GM10266 (cell line): ENCODE measurements around the gene TAC4.
"Not testable (repeated sequence)": the region's sequence is repeated elsewhere in the genome, so short reads cannot be mapped to it uniquely, and the experiment has no call there.

ENCODE experiments used
- DNase-seq: peaks from one replicate; pipeline ENCODE4 v3.0.0; 2012; ENCODE audit errors: extremely low spot score
- CTCF ChIP-seq: IDR thresholded peaks from 2 replicates; pipeline ENCODE4 v1.5.1; 2012; ENCODE audit warnings: mild to moderate bottlenecking, low read depth; ENCODE audit not compliant: control insufficient read depth, insufficient read depth; ENCODE audit errors: missing control alignments

TAC4 gene

GRCh38 chr17:49832840-49833599, 14.8 kb downstream of the TAC4 start:
- DNase-seq = no peak
- TF ChIP-seq CTCF = no peak

GRCh38 chr17:49830605-49831004, 17.3 kb downstream of the TAC4 start:
- TF ChIP-seq CTCF = no peak

DNA sequence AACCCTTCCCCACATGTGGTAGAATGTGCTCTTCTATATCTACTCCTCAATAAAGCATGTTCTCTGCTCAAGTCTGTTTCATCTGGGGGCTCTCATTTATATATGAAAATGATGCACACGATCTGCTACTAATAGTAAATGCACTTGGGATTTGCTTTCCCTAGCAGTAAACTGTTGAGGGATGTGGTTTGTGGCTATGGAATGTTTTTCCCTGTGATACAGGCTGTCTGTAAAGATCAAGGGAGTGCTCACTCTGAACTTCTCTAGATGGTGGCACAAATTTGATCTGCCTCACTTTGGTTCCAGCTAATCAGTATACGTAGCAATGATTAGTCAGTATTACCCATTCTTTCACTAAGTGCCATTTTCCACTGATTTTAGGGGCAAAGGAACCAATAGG, 18.8 kb downstream of the TAC4 start:
- TF ChIP-seq CTCF = no peak
- DNase-seq = no peak

More at GRCh38 chr17:49830605-49831004, 17.3 kb downstream of the TAC4 start:
- DNase-seq = no peak

- not testable (repeated sequence) for DNase-seq
Measured at GRCh38 chr17:49828325-49828724, 19.5 kb downstream of the TAC4 start.

DNA sequence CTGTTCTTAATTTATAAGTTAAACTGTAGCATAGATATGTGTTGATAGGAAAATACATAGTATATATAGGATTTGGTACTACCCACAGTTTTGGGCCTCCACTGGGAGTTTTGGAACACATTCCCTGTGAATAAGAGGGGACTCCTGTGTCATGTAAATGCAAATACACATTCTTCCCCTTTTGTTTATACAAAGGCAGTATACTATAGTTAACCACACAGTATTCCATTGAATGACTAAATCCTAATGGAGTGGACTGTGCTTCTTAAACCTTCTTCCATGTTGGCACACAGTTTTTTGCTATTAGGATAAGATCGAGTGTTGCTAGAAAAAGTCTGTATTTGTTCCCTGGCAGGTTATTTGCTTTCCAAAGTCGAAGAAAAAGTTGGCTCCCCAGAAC, 22.2 kb downstream of the TAC4 start:
- no peak for DNase-seq
- no peak for TF ChIP-seq CTCF

DNA sequence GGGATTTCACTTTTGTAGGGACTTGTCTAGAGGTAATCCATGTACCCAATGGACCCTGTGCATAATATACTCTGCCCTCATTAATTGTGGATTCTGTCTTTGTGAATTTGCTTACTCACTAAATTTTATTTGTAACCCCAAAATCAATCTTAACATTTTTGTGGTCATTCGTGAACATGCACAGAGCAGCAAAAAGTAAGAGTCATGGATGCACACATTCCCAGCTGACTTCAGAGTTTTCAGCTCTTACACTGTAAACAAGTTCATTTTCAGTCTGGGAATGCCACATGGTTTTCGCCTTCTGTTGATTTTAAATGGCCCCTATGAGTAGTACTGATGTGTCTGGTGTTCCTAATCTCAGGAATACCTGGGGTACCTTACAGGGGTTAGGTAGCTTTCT, 24.3 kb downstream of the TAC4 start:
- DNase-seq = no peak
- no peak for TF ChIP-seq CTCF

DNA sequence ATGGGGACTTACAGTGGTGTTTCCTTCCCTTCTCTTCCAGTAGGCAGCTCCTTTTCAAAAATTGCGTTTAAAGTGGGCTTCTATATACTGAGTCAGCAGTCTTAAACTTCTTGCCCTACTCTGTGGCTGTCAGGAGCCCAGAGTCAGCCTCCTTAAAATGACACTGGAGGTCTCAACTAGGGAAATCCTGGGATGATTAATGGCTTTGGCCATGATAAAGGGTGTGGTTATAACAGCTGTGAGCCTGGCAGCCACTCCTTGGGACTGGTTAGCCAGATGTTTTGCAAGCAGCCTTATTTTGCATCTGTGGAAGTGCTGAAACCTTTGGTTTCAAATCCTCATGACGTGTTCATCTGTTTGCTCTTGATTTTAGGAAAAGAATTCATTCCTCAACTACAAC, 25.0 kb downstream of the TAC4 start:
- no peak for TF ChIP-seq CTCF
- no peak for DNase-seq

GRCh38 chr17:49821916-49822315, 26.0 kb downstream of the TAC4 start:
- no peak for TF ChIP-seq CTCF
- no peak for DNase-seq
